GM12892 (cell line): Measurements from ENCODE around the gene WASF3.
A peak's percentile ranks its signal among the peaks of the same experiment; 100 is the strongest.

Source experiments
- DNase-seq: peaks from one replicate; pipeline ENCODE4 v3.0.0; 2011; ENCODE audit not compliant: insufficient read length
- FAIRE-seq: peaks from 2 replicates; lab custom pipeline; 2011; peaks lifted over from hg19 to GRCh38; lab: Jason Lieb, UNC
- POLR2A ChIP-seq: IDR thresholded peaks from 2 replicates; pipeline ENCODE4 v1.6.1; 2011; ENCODE audit warnings: low read depth, low read length, control low read depth
- POLR2AphosphoS5 ChIP-seq: IDR thresholded peaks from 2 replicates; pipeline ENCODE4 v1.6.1; 2011; ENCODE audit warnings: low read depth, low read length, control low read depth
- TAF1 ChIP-seq: IDR thresholded peaks from 2 replicates; pipeline ENCODE4 v1.6.1; 2011; ENCODE audit warnings: low read depth, mild to moderate bottlenecking, control low read depth, low read length, borderline replicate concordance

WASF3 gene

DNA sequence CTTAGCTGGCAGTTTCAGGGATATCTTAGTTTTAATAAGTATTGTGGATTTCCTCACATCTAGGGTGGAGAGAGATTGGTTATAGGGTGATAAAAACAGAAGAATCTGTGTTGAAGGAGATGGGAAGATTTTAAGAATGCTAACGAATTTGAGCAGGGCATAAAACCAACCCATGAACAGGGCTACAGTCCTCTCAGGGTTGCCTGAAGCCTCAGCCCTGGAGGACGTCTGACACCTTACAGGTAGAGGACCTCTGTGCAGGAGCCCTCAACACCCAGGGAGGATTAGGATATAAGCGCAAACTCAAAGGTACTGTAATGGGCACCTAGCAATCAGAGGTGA is 461 bp upstream of the WASF3 start:
- no peak for TF ChIP-seq POLR2A
- FAIRE-seq (no peak), DNase-seq (peak; percentile 5)

DNA sequence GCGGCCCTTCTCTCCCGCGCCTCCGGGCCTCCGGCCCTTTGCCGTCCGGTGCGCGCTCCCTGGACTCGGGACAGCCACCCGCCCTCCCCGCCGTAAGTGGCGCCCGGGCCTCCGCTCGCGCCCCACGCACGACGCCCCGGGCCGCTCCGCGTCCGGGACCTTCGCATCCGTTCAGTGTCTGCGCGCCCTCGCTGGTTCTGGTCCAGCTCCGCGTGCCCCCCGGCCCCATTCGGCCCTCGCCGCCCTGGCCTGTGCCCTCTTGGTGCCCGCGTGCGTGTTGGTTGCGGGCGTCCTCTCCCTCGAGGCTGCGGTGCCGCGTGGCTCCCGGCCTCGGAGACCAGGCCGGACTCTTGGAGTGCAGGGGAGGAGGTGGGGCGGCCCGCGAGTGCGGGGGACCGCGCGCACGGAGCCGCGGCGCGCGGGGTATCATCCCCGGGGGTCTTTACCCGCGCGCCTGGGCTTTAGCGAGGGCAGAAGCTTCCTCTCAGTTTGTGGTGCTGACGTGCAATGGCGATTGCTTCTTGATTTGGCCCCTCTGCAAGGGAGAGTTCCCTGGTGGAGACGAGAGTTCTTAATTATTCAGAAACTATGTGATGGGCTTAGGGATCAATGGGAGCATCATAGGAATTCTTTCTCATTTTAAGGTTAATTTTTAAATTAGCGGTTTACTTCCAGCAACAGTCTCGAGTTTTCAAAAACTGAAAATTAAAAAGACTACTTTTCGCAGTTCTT is 757 bp downstream of the WASF3 start:
- no peak for FAIRE-seq
- TF ChIP-seq TAF1 = no peak
- TF ChIP-seq POLR2AphosphoS5 = no peak
- TF ChIP-seq POLR2A = no peak
- no peak for DNase-seq

DNA sequence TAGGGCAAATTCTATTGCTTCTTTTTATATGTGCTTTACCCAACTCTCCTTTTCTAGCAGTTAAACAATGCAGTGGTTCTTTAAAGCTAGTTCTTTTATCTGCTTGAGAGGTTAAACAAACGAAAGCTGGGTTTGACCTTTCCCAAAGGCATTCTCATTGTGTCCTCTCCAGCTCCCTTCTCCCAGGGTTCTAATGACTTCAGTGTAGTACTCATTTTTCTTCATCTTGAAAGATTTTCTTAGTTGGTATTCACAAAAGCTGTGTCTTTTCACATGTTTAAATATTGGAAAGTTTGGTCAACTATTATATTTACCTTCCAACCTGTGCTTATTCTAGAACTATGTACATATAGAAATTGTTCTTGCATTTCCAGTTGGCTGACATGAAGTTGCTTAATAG is 1.5 kb downstream of the WASF3 start:
- no peak for TF ChIP-seq POLR2AphosphoS5
- DNase-seq (no peak), FAIRE-seq (no peak)

DNA sequence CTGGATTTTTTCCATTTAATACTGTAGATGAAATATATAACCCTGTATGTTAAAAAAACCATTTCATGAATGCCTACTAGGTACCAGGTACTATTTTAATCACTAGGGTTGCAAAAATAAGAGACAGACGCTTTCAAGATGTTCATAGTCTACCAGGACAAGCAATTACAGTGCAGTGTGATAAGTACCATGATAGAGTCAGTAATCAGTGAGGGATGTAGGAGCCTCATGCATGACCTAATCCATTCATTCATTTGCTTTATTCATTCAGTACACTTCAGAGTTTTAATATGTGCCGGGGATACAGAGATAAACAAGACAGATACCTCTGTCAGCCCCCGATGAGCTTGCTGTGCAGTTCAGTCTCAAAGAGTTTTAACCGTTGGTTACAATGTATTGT is 3.0 kb downstream of the WASF3 start:
- no peak for FAIRE-seq
- TF ChIP-seq TAF1 = no peak
- TF ChIP-seq POLR2A = no peak
- TF ChIP-seq POLR2AphosphoS5 = no peak
- no peak for DNase-seq

DNA sequence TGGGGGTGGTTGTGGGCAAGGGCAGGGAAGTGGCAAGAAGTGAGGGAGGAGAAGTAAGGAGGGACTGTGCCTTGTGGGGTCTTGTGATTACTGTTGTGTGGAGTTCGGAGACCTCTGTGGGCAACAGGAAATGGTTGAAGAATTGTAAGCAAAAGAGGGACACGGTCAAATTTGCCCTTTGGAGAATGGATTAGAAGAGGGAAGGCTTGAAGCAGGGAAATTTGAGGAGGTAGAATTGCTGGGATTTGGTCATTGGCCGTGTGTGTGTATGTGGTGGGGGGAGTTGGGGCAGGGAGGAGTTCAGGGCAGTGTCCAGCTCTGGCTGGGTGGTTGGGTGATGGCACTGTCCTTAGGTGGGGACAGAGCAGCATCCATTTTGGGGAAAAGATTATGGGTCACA is 3.6 kb downstream of the WASF3 start:
- DNase-seq (no peak), FAIRE-seq (no peak)
- TF ChIP-seq TAF1 = no peak

DNA sequence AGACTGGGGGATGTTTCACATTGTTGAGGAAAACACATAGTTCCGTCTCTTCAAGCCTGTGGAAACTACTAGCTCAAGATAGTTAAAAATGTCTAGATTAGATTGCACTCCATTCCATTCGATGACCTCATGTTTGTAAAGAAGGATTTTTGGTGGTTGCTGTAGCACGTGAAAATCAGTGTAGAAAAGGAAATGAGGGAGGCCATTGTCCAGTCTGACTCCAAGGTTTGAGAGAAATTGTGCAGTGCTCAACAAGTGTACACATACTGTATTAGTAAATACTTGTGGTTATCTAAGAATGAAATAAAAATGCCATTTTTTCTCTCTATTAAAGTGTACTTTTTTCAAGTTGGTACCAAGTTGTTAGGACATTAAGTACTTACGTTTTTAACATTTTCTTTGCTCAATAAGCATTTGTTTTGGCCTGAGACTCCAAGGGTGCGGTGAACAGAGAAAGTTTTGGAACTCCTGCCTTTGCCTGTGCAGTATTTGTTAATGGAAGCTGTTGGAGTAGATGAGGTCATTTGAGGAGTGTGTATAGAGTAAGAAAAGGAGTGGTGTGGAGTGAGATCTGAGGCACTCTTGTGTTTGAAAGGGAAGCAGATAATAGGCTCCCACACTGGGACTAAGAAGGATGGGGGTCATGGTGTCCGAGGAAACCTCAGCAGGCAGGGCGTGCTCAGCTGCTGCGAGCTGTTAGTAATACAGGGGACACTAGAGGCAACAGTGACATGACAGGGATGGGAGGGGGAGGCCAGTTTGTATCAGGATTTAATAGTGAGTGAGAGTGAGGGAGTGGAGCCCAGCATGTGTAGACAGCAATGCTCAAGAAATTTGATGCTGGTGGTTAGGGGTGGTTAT is 4.4 kb downstream of the WASF3 start:
- FAIRE-seq (no peak), DNase-seq (no peak)
- TF ChIP-seq TAF1 (no peak), POLR2A (no peak), POLR2AphosphoS5 (no peak)

DNA sequence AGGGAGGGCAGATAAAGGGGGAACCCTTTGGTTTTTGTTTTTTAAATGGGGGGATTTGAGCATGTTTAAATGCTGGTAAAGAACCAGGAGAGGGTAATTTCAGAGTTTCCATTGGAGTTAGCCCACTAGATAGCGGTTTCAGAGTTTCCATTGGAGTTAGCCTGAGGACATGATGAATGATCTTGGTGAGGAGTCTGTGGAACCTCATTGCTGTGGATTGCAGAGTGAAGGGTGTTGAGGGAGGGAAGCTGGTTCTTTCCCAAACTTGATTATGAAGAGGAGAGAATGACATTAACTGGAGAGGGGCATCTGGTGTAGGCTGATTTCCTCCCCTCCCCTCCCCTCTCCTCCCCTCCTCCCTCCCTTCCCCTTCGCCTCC is 5.0 kb downstream of the WASF3 start:
- TF ChIP-seq POLR2A (no peak), POLR2AphosphoS5 (no peak), TAF1 (no peak)
- DNase-seq (no peak), FAIRE-seq (no peak)

DNA sequence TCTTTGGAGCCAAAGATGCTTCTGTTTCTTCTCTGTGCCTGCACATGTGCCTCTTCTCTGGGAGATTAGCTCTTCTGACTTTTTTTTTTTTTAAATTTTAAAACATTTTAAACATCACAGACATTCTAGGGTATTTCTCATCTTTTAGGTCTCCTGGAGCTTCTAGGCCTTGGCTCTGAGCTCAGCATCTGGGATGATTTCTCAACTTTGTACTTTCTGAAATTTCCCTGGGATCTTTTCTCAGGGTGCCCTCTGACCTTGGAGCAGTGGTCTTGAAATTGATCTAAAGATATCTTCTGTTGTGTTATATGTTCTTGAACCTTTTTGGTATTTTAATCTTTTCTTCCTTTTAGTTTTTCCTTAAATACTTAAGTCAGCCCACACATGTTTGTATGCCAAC is 6.2 kb downstream of the WASF3 start:
- DNase-seq (no peak), FAIRE-seq (no peak)
- TF ChIP-seq POLR2A (no peak), POLR2AphosphoS5 (no peak), TAF1 (no peak)

DNA sequence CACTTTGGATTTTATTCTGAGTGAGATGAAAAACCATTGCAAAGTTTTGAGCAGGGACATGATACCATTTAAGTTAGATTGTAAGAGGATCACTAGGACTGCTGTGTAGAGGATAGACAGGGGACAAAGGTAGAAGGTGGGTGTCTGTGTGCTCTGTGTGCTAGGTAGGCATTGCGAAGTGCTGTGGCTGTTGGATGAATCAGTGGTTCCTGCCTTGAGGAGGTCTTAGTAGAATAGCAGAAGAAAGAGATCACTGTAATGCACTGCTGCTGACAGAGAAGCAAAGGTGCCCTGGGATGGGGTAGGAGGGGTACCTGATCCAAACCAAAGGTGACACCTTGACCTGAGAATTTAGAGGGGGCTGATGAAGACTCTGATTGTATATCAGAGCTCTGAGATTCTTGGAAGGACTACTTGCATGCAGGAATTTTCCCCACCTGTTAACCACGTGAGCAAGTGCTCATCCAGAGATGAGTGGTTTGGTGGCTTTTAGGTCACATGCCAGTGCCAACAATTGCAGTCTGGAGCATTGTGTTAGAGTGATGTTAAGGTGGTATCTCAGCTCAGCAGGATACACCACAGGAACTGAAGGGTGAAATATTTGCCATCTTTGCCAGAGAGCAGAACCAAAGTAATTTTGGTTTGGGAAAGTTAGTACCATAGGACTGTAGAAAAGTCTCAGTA is 10.8 kb downstream of the WASF3 start:
- TF ChIP-seq POLR2AphosphoS5 = no peak
- no peak for TF ChIP-seq TAF1
- no peak for TF ChIP-seq POLR2A
- FAIRE-seq (no peak), DNase-seq (no peak)

DNA sequence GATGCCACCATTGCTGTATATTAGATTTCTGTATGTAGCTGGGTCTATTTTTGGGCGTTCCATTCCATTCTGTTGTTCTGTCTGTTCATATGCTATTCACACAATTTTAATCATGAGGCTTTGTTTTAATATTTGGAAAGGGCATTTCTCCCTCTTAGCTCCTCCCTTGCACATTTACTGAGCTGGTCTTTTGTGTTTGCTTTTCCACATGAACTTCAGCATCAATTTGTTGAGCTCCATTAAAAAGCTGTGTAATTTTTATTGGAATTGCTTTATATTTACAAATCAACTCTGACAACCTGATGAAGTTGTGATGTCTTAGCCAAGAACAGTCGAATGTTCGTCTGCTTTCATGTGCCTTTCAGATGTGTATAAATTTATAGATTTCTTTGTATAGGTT is 14.0 kb downstream of the WASF3 start:
- DNase-seq (no peak), FAIRE-seq (no peak)
- TF ChIP-seq TAF1 (no peak), POLR2AphosphoS5 (no peak), POLR2A (no peak)

DNA sequence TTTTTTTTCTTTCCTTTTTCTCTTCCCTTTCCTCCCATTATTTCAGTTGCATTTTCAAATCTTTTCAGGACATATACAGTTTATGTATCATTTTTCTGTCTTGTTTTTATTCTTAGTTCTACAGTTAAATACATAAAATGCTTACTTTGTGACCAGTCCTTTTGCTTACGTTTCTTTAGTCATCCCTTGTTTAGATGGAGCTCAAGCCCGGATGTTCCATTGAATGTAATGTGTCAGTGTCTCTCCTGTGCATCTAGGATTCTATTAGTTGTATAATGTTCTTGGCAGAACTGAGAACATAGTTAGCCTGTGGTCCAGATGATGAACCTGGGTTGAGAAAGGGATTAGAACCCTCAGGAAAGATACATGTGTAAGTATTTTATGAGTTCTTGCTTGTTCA is 17.8 kb downstream of the WASF3 start:
- DNase-seq (no peak), FAIRE-seq (no peak)
- TF ChIP-seq POLR2AphosphoS5 (no peak), TAF1 (no peak), POLR2A (no peak)

DNA sequence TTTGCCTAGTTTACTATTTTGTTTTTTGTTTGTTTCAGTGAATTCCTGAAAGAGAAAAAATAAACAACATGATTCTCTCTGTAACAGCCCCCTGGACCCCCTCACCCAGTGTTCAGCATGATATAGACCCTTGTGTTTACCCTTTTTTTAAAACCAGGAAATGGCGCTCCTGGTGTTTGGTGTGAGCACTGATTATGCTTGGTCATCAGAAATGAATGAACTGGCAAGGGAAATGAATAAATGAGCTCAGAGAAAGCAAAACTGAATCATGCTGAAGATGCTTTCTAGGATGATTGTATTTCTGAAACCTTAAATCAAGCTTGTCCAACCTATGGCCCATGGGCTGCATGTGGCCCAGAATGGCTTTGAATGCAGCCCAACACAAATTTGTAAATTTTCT is 22.1 kb downstream of the WASF3 start:
- DNase-seq = no peak

More for the DNA sequence above, 22.1 kb downstream of the WASF3 start:
- FAIRE-seq = no peak
- TF ChIP-seq POLR2A (no peak), POLR2AphosphoS5 (no peak), TAF1 (no peak)
